Vagina (tissue), 2 donors: ENCODE results near the gene DENND1A.

Experiments
- CTCF ChIP-seq, 3 experiments: fragments of 450-650 bp in 2 of 3; fragments of 200-600 bp in 1 of 3; sonication (generic) in 1 of 3; IDR thresholded peaks; one replicate each; pipeline ENCODE4 v1.5.1; 2017 to 2019; ENCODE audit warnings: antibody characterized with exemption in 3 of 3, mild to moderate bottlenecking in 2 of 3, moderate library complexity in 2 of 3
- POLR2A ChIP-seq, 2 donors: fragments of 450-650 bp; IDR thresholded peaks; one replicate each; pipeline ENCODE4 v1.6.1; 2017; ENCODE audit warnings: antibody characterized with exemption in 2 of 2, mild to moderate bottlenecking in 2 of 2, moderate library complexity in 2 of 2

DNA sequence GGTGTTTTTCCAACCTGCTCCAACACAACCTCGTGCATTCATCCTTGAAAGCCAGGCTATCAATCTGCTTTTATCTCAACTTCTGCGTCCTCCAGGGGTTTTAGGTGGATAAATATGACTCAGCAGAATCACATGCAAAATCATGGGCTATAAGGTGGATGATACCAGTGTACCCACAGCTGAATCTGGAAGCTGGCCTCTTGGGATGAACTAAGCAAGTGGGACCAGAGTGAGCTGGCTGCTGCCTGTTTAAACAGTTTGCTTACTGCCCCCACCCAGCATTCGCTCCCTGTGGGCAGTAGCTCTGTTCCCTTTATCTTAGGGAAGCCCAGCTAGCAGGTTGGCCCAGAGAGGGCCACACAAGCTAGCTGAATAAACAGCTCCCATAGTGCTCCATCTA, 379.9 kb downstream of the DENND1A start:
- TF ChIP-seq CTCF (IDR thresholded peaks at IDR 0.05) (no peak), POLR2A (IDR thresholded peaks at IDR 0.05) (no peak)
